Measurements from ENCODE around the gene PSPH.
"Not testable (repeated sequence)": the region's sequence is repeated elsewhere in the genome, so short reads cannot be mapped to it uniquely, and the experiment has no call there.

DNA sequence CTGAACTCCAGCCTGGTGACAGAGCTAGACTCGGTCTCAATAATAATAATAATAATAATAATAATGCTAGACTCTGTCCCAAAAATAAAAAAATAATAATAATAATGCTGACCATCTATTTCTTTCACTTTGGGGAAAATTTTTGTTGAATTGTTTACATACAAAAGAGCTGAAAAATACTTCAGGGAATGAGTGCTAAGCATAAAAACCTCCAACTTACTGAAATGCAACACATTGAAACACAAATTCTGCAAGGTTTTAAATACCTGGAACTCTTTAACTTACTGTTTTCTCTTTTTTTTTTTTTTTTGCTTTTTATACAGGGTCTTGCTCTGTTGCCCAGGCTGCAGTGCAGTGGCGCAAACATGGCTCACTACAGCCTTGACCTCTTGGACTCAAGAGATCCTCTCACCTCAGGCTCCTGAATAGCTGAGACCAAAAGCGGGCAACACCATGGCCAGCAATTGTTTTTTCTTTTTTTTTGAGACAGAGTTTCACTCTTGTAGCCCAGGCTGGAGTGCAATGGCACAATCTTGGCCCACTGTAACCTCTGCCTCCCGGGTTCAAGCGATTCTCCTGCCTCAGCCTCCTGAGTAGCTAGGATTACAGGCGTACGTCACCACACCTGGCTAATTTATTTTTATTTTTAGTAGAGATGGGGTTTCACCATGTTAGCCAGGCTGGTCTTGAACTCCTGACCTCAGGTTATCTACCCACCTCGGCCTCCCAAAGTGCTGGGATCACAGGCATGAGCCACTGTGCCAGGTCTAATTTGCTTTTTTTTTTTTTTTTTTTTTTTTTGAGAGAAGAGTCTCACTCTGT lies 47.2 kb upstream of the PSPH start:
- TF ChIP-seq, protein P1, sequence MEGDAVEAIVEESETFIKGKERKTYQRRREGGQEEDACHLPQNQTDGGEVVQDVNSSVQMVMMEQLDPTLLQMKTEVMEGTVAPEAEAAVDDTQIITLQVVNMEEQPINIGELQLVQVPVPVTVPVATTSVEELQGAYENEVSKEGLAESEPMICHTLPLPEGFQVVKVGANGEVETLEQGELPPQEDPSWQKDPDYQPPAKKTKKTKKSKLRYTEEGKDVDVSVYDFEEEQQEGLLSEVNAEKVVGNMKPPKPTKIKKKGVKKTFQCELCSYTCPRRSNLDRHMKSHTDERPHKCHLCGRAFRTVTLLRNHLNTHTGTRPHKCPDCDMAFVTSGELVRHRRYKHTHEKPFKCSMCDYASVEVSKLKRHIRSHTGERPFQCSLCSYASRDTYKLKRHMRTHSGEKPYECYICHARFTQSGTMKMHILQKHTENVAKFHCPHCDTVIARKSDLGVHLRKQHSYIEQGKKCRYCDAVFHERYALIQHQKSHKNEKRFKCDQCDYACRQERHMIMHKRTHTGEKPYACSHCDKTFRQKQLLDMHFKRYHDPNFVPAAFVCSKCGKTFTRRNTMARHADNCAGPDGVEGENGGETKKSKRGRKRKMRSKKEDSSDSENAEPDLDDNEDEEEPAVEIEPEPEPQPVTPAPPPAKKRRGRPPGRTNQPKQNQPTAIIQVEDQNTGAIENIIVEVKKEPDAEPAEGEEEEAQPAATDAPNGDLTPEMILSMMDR (IDR thresholded peaks at IDR 0.05) = not testable (repeated sequence)
- TF ChIP-seq POLR2A (IDR thresholded peaks at IDR 0.05) = not testable (repeated sequence)

Data from testis (tissue), 2 donors.